IPS-18a (cell line): ENCODE results near the gene PDE6G.

ENCODE experiments used
- H3K27ac ChIP-seq: one replicate; pipeline ENCODE4 v1.5.1; 2013; ENCODE audit warnings: low read length
- H3K27me3 ChIP-seq: one replicate; pipeline ENCODE4 v1.6.1; 2013; ENCODE audit warnings: mild to moderate bottlenecking, low read length; ENCODE audit not compliant: control insufficient read depth, insufficient read depth
- H3K36me3 ChIP-seq: one replicate; pipeline ENCODE4 v1.6.1; 2013; ENCODE audit warnings: low read depth, low read length; ENCODE audit not compliant: control insufficient read depth
- H3K4me1 ChIP-seq: one replicate; pipeline ENCODE4 v1.6.1; 2013; ENCODE audit warnings: low read depth, low read length; ENCODE audit not compliant: control insufficient read depth
- H3K4me3 ChIP-seq: one replicate; pipeline ENCODE4 v1.5.1; 2013; ENCODE audit warnings: low read length
- H3K9ac ChIP-seq: one replicate; pipeline ENCODE4 v1.6.1; 2013; ENCODE audit warnings: mild to moderate bottlenecking, low read length, moderate library complexity
- H3K9me3 ChIP-seq: one replicate; pipeline ENCODE4 v1.6.1; 2013; ENCODE audit warnings: low read depth, low read length; ENCODE audit not compliant: control insufficient read depth

Gene PDE6G

DNA sequence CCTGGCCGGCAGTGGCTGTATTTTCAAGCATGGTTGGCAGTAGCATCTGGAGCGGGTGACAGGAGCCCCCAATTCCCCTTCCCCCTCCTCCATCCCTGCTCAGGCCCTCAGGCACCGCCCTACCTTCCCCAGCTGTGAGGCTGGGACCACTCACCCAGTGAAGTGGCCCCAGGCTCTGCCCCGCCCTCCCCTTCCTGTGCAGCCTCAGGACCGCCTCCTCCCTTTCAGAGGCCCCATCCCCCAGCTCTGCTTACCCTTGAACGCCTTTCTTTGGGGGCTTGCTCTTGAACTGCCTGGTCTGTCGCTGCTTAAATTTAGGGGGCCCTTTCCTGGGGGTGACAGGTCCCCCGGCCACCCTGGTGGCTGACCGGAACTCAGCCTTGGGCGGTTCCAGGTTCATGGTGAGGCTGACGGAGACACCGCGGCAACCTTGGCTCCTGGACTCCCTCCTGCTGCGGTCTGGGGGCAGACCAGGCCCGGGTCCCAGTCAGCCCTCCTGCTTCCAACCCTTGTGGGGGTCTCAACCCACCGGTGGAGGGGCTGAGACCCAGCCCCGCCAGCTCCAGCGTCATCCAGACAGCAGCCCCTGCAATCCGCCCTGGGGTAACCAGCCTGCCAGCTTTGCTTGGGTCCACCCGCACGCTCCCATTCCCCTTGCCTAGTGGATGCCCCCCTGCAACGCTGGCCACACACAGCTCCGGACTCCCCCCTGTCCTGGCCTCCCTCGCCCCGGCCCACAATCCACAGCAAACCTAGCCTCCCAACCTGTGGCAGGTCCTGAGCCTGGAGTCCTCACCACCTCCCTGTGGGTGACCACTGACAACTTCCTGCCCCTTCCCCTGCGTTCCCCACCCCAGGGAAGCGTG lies 3.2 kb downstream of the PDE6G start:
- Histone ChIP-seq H3K27me3 (peaks cover 12% of the 10 kb centered on the region), H3K36me3 (no peaks in the 10 kb centered on the region), H3K4me1 (peaks cover 6% of the 10 kb centered on the region), H3K9me3 (no peaks in the 10 kb centered on the region), H3K27ac (no peak overlapping the region), H3K9ac (no peak overlapping the region), H3K4me3 (peak overlapping the region; percentile 42)

DNA sequence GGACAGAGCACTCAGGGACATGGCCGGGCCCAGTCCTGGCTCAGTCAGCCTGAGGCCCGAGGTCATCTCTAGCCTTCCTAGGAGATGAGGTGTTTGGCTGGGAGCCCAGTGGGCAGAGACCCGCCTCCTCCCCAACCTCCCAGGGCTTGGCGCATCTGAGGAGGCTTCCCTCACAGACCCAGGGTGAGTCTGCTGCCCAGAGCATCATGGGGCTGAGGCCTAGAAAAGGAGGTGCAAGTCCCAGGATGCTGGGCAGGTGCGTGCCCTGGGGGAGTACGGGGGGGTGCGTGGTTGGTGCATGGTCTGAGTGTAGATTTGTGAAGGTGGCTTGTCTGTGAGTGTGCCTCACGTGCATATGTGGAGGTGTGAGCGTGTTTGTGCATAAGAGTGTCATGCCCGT lies 4.7 kb downstream of the PDE6G start:
- H3K4me1 ChIP-seq = peaks cover 6% of the 10 kb centered on the region
- H3K4me3 ChIP-seq = no peak overlapping the region
- H3K9me3 ChIP-seq = no peaks in the 10 kb centered on the region
- H3K9ac ChIP-seq = no peak overlapping the region
- H3K27me3 ChIP-seq = peaks cover 26% of the 10 kb centered on the region
- no peak overlapping the region for H3K27ac ChIP-seq
- no peaks in the 10 kb centered on the region for H3K36me3 ChIP-seq

DNA sequence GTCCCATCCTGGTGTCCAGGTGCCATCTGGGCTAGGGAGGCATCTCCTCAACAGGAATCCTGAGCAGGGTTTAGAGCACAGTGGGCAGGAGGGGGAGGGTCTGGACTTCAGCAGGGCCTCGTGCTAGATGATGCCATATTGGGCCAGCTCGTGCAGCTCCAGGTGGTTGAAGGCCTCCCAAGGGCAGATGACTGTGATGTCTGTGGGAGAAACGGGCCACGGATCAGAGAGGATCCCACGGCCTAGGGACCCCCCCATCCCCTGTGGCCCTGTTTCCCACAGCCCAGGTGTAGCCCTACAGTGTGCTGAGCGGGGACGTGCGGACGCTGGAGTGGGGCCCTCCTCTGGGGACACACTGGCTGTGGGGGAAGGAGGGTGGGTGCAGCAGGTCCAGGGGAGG lies 5.4 kb downstream of the PDE6G start:
- H3K9me3 ChIP-seq = no peaks in the 10 kb centered on the region
- no peak overlapping the region for H3K9ac ChIP-seq
- H3K4me1 ChIP-seq = peaks cover 6% of the 10 kb centered on the region
- H3K36me3 ChIP-seq = no peaks in the 10 kb centered on the region
- no peak overlapping the region for H3K27ac ChIP-seq
- H3K4me3 ChIP-seq = no peak overlapping the region
- H3K27me3 ChIP-seq = peaks cover 26% of the 10 kb centered on the region

DNA sequence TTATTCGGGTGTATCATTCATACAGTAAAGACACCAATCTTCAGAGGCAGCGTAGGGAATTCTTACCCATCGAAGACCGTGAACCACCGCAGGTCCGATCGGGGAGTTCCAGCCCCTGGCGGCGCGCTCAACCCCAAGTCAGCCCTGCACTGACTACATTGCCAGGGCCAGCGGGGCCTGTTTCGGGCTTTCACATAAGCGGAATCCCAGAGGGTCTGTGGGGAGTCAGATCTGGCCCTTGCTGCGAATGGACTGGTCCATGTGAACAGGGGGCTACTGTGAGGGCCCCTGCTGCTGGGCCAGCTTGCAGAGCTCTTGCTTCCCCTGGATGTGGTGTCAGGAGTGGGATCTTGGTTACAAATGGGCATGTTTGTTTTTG lies 7.6 kb downstream of the PDE6G start:
- no peaks in the 10 kb centered on the region for H3K9me3 ChIP-seq
- peaks cover 26% of the 10 kb centered on the region for H3K27me3 ChIP-seq
- peaks cover 6% of the 10 kb centered on the region for H3K4me1 ChIP-seq
- no peak overlapping the region for H3K4me3 ChIP-seq
- H3K27ac ChIP-seq = no peak overlapping the region
- no peaks in the 10 kb centered on the region for H3K36me3 ChIP-seq
- no peak overlapping the region for H3K9ac ChIP-seq

DNA sequence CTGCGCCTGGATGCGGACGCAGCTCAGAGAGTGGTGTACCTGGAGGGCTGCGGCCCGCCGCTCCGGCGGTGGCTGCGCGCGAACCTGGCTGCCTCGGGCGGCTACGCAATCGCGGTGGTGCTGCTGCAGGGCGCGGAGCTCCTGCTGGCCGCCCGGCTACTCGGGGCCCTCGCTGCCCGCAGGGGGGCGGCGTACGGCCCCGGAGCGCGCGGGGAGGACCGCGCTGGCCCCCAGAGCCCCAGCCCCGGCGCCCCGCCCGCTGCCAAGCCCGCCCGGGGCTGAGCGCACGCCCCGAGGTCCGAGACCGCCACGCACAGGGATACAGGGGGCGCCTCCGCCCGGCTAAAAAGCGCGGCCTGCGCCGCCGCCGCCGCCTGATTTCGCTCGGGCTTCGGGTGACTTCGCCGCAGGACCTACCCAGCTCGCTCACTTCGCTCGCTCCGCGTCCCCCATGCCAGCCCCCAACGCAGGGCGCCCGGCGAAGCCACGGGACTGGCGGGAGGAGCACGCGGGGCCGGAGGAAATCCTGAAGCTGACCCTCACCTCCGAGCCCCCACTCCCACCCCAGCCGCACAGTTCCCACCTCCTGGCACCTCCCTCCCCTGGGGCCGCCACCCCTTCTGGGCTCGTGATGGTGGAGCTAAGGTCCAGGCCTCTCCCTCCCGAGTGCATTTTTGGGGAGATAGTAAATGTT lies 8.2 kb downstream of the PDE6G start:
- Histone ChIP-seq H3K9me3 (no peaks in the 10 kb centered on the region), H3K27ac (no peak overlapping the region), H3K36me3 (no peaks in the 10 kb centered on the region), H3K27me3 (peaks cover 26% of the 10 kb centered on the region), H3K9ac (no peak overlapping the region), H3K4me1 (peaks cover under 1% of the 10 kb centered on the region), H3K4me3 (no peak overlapping the region)

DNA sequence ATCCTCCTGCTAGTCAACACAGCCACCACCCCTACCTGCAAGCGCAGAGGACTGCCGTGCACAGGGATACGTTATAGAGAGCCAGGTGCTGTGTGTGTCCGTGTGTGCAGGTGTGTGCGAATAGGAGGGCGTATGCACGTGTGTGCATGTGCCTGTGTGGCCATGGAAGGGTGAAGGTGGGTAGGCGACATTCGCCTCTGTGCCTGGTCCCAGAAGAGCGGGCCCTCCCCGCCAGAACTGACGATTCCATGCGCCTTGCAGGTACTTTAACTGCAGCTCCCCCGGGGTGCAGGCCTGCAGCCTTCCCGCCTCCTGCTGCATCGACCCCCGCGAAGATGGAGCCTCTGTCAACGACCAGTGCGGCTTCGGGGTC lies 8.7 kb downstream of the PDE6G start:
- H3K27ac ChIP-seq = no peak overlapping the region
- no peaks in the 10 kb centered on the region for H3K36me3 ChIP-seq
- no peak overlapping the region for H3K9ac ChIP-seq
- H3K4me3 ChIP-seq = no peak overlapping the region
- no peaks in the 10 kb centered on the region for H3K4me1 ChIP-seq
- no peaks in the 10 kb centered on the region for H3K9me3 ChIP-seq
- H3K27me3 ChIP-seq = peaks cover 26% of the 10 kb centered on the region

DNA sequence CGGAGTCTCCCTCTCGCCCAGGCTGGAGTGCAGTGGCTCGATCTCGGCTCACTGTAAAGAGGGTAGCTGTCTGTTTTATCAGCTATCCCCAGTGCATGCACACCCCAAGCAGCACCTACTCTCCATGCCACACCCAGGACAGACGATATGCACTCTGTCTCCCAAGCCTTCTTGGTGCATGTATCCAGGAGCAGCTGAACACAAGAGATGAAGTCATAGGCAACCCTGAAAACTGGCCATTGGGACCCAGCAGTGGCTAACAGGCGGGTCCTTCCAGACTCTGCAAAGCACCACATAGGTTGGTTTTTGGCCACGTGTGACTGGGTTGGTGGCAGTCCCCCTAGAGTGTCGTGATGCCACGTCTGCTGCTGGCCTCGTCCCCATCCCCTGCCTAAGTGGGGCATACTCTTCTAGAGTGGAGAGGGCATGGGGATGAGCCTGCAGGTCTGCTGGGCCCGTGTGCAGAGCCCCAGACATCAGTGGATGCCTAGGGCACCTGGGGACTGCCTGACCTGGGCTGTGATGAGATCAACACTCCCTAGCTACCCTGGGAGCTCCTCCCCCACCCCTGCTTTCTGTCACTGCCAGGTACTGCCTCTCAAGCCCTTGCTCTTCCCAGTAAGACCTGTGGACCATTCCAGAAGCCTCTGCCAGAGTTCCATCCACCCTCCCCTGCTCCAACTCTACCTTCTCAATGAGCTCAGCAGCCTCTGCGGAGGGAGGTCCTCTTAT lies 9.3 kb downstream of the PDE6G start:
- Histone ChIP-seq H3K9me3 (no peaks in the 10 kb centered on the region), H3K27me3 (peaks cover 26% of the 10 kb centered on the region), H3K36me3 (no peaks in the 10 kb centered on the region), H3K4me3 (no peak overlapping the region), H3K4me1 (no peaks in the 10 kb centered on the region), H3K9ac (no peak overlapping the region), H3K27ac (no peak overlapping the region)

DNA sequence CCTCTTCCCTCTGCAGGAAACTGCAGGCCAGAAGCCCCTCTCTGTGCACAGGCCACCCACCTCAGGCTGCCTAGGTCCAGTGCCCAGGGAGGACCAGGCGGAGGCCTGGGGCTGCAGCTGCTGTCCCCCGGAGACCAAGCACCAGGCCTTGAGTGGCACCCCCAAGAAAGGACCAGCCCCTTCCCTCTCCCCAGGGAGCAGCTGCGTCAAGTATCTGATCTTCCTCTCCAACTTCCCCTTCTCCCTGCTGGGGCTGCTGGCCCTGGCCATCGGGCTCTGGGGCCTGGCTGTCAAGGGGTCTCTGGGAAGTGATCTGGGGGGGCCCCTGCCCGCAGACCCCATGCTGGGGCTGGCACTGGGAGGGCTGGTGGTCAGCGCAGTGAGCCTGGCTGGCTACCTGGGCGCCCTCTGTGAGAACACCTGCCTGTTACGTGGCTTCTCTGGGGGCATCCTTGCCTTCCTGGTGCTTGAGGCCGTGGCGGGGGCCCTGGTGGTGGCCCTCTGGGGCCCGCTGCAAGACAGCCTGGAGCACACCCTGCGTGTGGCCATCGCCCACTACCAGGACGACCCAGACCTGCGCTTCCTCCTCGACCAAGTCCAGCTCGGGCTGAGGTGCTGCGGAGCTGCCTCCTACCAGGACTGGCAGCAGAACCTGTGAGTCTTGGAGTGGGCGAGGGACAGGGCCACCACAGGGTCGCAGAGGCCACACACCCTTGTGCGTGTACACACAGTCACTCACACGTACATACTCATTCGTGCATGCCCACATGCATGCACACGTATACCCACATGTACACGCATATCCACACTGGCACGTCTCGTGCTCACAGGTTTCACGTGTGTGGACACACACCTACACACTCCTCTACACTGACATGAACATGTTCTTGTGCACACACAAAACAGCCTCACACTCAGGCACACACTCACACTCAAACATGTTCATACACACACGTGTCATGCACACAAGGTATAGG lies 11.1 kb downstream of the PDE6G start:
- H3K27me3 ChIP-seq = peaks cover 26% of the 10 kb centered on the region
- H3K27ac ChIP-seq = no peak overlapping the region
- no peak overlapping the region for H3K4me3 ChIP-seq
- no peaks in the 10 kb centered on the region for H3K4me1 ChIP-seq
- H3K36me3 ChIP-seq = no peaks in the 10 kb centered on the region
- no peak overlapping the region for H3K9ac ChIP-seq
- no peaks in the 10 kb centered on the region for H3K9me3 ChIP-seq

DNA sequence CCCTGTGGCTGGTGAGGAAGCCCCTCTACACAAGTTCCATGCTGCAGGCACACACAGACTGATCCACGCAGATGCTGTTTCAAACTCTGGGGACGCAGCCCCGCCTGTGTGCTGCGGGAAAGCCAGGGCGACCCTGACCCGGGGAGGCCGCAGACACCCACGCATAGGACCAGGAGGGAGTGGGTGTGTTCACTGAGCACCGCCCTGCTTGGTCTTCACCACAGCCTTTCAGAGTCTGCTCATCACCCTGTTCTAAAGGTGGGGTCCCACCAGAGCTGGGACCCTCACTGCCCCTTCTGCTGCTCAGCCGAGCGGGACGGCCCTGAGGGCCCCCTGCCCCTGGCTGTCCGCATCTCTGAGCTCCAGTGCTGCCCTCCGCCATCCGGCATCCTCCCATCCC lies 11.8 kb downstream of the PDE6G start:
- H3K36me3 ChIP-seq = no peaks in the 10 kb centered on the region
- peaks cover 26% of the 10 kb centered on the region for H3K27me3 ChIP-seq
- no peaks in the 10 kb centered on the region for H3K4me1 ChIP-seq
- H3K9me3 ChIP-seq = no peaks in the 10 kb centered on the region
- H3K27ac ChIP-seq = no peak overlapping the region
- no peak overlapping the region for H3K4me3 ChIP-seq
- no peak overlapping the region for H3K9ac ChIP-seq

DNA sequence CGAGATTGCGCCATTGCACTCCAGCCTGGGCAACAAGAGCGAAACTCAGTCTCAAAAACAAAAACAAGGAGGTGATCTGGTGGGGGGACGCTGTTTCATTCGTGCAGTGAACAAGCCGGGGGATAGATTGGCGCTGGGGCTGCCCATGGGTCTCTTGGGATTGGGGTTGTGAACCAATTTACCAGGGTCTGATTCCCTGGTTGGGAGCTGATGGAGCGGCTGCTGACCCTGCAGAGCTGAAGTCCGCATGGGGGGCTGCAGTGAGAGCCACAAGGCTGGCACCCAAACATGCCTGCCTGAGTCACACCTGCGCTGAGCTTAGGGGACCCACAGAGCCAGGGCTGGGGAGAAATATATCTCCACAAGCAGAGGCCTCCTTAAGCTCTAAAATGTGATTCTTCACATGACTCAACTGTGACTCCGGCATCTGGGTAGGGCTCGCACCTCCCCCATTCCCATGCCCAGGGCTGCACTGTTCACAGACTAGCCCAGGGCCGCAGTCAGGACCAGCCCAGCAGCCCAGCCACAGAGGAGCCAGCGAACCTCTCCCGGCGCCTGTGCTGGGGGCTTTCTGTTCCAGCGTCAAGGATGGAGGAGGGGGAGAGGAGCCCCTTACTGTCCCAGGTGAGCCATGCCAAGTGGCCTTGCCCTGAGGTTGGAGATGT lies 14.4 kb downstream of the PDE6G start:
- Histone ChIP-seq H3K36me3 (no peaks in the 10 kb centered on the region), H3K9ac (no peak overlapping the region), H3K4me3 (no peak overlapping the region), H3K27me3 (peaks cover 3% of the 10 kb centered on the region), H3K27ac (no peak overlapping the region), H3K4me1 (no peaks in the 10 kb centered on the region), H3K9me3 (no peaks in the 10 kb centered on the region)
